ENCODE results near the gene SEMA6A. TPM values are rescaled to one million over a fixed set of nuclear protein-coding genes. Genes with fewer than 3 reads are reported as not detected.

Gene SEMA6A
- total and polyA plus RNA-seq, 9 of the 15 experiments (the other 6 are each of a cell fraction or from before 2014, with no cell fraction given): 0.04 to 0.42 (median 0.18) TPM; not detected in 5

- TF ChIP-seq CBX8 (IDR thresholded peaks at IDR 0.05; ENCODE audit: borderline replicate concordance, extremely low read depth, low read depth, low read length, poor library complexity, severe bottlenecking) (no peak), CHD1 (IDR thresholded peaks at IDR 0.05; ENCODE audit: low read length) (no peak), GATA2 (CRISPR knock-in tag; IDR thresholded peaks at IDR 0.05) (no peak), E2F1 (CRISPR knock-in tag; IDR thresholded peaks at IDR 0.05) (no peak), PTBP1 (IDR thresholded peaks at IDR 0.05; ENCODE audit: low read depth, low read length) (no peak), HNRNPL (IDR thresholded peaks at IDR 0.05; ENCODE audit: low read depth, low read length) (no peak), BHLHE40 (IDR thresholded peaks at IDR 0.05; ENCODE audit: low read length) (no peak)
Measured at GRCh38 chr5:116446356-116447005, 128.1 kb downstream of the SEMA6A start (continued).

DNA sequence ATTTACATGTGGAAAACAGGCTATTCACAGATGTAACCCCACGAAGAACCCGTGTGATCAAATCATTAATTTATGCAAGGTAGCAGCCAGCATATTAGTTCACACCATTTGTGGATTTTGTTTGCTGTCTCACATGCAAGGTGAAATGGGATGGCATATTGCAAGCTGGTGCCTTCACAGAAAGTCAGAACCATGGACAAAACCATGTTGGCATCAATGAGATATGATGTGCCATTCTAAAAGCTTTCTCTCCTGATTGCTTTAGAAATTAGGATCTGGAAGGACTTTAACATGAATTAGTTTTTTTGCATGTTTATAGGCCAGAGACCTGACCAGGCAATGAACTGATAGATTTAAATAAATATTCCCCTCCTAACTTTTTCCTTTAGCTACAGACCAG lies 129.3 kb downstream of the SEMA6A start:
- in situ Hi-C loops (cut with MboI): no loop called here

More for the DNA sequence above, 129.3 kb downstream of the SEMA6A start:
- Histone ChIP-seq H3K36me3 (ENCODE audit: control insufficient read depth, insufficient read depth, low read length) (no peaks in the 10 kb centered on the region), H3K79me2 (ENCODE audit: control insufficient read depth, insufficient read depth, low read length) (no peaks in the 10 kb centered on the region), H3K4me1 (replicated peaks in 1 of 2; ENCODE audit: control insufficient read depth in 2 of 2, insufficient read depth in 2 of 2, low read length in 2 of 2) (peaks cover 0 to 5% of the 10 kb centered on the region in 2 experiments; a peak in 1 of 5 replicates), H2AFZ (ENCODE audit: low read depth, low read length) (no peak overlapping the region), H3K9me3 (replicated peaks; ENCODE audit: control insufficient read depth, insufficient read depth, low read depth, low read length) (no peaks in the 10 kb centered on the region), H3K27me3 (ENCODE audit: control insufficient read depth in 2 of 2, insufficient read depth in 2 of 2, low read length in 2 of 2) (peaks cover 0 to 13% of the 10 kb centered on the region in 2 experiments; a peak in 2 of 5 replicates), H4K20me1 (replicated peaks; ENCODE audit: control insufficient read depth, insufficient read depth, low read length) (no peaks in the 10 kb centered on the region), H3K9ac (ENCODE audit: insufficient read depth in 1 of 2, low read depth in 2 of 2, low read length in 2 of 2) (no peak overlapping the region), H3K9me1 (ENCODE audit: control insufficient read depth, insufficient read depth, low read length) (no peaks in the 10 kb centered on the region), H3K4me3 (no peak overlapping the region), H3K27ac (ENCODE audit: extremely low read depth, low read depth, low read length) (no peak overlapping the region), H3K4me2 (ENCODE audit: insufficient read depth, low read length) (no peak overlapping the region)
- DNase-seq (ENCODE audit: extremely low read depth in 1 of 4, low spot score in 3 of 4) (no peak), FAIRE-seq (no peak), ATAC-seq (no peak)
- POLR2A ChIA-PET: no interaction called here
- CTCF ChIA-PET (ENCODE audit: low intra/inter-chr PET ratio): no interaction called here
- intact Hi-C loops (cut with micrococcal nuclease): no loop called here
- TF ChIP-seq CREB1 (IDR thresholded peaks at IDR 0.05) (no peak), CREB1 (CRISPR knock-in tag; IDR thresholded peaks at IDR 0.05) (no peak), HNRNPH1 (optimal IDR thresholded peaks at IDR 0.05; ENCODE audit: low read depth, low read length) (no peak), CAMTA2 (CRISPR knock-in tag; conservative IDR thresholded peaks at IDR 0.05) (no peak), HLTF (IDR thresholded peaks at IDR 0.05) (no peak)
- no TSS peak for BruUV-seq (replicated peaks)
- 0% methylated on average over 2 of the region's 2 CpGs for WGBS (ENCODE audit: insufficient coverage, low coverage, missing lambda C conversion rate)

All from K562 (cell line).